CD4-positive, alpha-beta T cell treated with Interleukin-10 for 1 hour (primary cell): ENCODE data around the gene SCYL3.
"Not testable (repeated sequence)": the region's sequence is repeated elsewhere in the genome, so short reads cannot be mapped to it uniquely, and the experiment has no call there.

Experiments used
- DNase-seq: peaks from one replicate; pipeline ENCODE4 v3.0.0-alpha.2; 2020

SCYL3 gene, protein sequence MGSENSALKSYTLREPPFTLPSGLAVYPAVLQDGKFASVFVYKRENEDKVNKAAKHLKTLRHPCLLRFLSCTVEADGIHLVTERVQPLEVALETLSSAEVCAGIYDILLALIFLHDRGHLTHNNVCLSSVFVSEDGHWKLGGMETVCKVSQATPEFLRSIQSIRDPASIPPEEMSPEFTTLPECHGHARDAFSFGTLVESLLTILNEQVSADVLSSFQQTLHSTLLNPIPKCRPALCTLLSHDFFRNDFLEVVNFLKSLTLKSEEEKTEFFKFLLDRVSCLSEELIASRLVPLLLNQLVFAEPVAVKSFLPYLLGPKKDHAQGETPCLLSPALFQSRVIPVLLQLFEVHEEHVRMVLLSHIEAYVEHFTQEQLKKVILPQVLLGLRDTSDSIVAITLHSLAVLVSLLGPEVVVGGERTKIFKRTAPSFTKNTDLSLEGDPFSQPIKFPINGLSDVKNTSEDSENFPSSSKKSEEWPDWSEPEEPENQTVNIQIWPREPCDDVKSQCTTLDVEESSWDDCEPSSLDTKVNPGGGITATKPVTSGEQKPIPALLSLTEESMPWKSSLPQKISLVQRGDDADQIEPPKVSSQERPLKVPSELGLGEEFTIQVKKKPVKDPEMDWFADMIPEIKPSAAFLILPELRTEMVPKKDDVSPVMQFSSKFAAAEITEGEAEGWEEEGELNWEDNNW

DNA sequence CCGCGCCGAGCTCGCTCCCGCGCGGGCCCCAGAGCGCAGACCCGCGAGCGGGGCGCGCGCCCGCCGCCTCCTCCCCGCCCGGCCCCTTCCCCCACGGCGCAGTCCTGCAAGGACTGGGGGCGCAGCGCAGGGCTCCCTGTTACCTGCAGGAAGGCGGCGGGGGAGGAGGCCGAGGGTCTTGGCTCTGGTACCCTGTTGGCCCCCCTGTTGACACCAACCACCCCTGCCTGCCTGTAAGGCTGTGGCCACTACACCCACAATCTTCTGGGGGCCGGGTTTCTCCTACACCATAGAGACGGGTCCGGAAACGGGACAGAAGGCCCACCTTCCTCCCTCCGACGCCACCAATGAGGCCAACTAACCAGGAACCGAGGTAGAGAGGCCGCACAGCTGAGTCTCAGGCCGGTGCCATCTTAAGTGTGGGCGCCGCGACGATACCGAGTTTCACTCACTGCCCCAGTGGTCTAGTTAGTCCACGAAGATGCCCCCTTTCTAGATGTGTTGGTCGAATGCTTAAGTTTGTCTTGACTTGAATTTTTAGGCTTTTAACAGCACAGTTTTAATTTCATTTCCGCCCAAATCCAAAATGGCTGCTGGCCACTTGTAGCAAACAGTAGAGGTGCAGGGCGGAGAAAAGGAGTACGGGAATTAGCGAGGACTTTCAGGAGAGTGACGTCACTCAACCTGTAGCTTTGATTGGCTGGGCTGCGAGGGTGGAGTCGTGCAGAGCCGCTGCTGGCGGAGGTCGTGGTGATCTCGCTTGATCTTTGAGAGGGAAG is at the start of gene SCYL3:
Gene SCYL3, minus strand, starts transcription at position 252 of the 779 bp plus-strand sequence. CDS start 5,056 bp downstream, outside the sequence.
- peak; percentile 96 for DNase-seq

GRCh38 chr1:169941982-169942830 is 48.5 kb upstream of the SCYL3 start:
- no peak for DNase-seq

- DNase-seq: no peak
These were observed 40.5 kb upstream of the SCYL3 start for GRCh38 chr1:169933984-169934725.

DNA sequence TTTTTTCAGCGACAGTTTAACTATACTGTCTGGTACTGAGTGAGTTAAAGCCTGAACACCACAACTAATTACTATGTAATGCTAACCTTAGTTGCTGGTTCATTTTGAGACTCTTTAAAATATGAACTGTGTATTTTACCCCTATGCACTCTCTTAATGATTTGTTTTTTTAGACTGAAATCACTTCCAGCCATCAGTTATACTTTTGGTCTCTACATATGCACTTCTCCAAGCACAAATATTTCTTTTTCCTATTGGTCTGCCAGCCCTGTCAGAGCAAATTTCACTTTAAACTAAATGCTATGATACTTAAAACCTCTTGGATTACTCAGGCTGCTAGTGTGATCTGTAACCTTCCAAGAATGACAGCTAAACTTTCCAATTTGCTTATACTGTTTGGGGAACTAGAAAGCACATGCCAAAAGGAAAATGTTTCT is 38.1 kb upstream of the SCYL3 start:
- DNase-seq: no peak

DNA sequence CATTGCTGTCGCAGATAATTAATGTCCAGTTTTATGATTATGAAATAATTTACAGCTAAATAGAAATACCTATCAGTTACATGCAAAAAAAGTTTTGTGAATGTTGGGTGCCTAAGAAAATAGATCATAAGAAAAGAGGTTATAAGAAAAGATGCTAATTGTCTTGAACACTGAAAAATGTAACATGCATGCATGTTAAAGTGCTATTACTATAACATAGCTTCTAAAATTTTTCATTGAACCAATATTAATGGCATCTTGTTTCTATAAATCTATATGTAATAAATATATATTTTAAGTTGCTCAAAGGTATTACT is 35.5 kb upstream of the SCYL3 start:
- no peak for DNase-seq

- peak; percentile 57 for DNase-seq
These were observed 34.9 kb upstream of the SCYL3 start for GRCh38 chr1:169928438-169929209.

GRCh38 chr1:169925505-169926482 is 32.1 kb upstream of the SCYL3 start:
- peak; percentile 10 for DNase-seq

GRCh38 chr1:169924829-169925228 is 31.1 kb upstream of the SCYL3 start:
- DNase-seq: no peak

DNA sequence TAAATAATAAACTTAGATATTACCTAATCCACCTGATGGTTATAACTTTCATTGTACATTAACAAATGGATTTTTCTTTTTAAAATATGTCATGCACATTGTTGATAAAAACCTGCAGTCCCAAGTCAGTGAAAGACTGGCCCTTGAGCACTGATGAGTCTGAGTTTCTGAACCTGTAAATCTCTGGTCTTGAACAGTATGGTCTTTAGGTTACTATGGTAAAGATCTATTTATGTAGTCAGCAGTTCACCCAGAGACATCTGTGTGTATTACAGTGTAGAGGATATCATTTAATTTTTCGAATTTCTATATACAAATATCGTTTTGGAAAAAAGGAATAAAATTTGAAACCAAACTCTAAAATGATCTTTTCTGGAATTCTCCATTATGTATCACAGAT is 30.4 kb upstream of the SCYL3 start:
- no peak for DNase-seq

GRCh38 chr1:169921080-169921479 is 27.4 kb upstream of the SCYL3 start:
- DNase-seq: no peak

- DNase-seq: no peak
These were observed 25.2 kb upstream of the SCYL3 start for GRCh38 chr1:169918927-169919326.

- not testable (repeated sequence) for DNase-seq
These were observed 24.5 kb upstream of the SCYL3 start for GRCh38 chr1:169918220-169918619.

DNA sequence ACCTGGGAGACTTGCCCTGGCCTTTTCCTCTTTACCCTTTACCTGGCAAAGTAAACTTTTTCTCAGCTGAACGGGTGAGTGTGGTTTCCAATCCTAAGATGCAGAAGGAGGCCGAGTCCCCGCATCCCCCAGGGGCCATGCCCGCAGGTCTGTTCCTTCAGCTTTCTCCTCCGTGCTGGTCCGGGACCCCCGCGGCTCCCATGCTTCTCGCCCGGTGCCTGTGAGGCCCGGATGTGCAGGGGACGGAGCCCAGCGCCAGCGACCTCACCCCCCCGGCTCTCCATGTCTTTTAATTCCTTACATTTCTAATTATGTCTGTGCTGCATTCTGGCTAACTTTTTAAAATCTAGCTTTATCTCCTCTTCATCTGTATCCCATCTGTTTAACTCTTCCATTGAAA is 21.5 kb upstream of the SCYL3 start:
- DNase-seq: no peak

GRCh38 chr1:169914531-169914930 is 20.8 kb upstream of the SCYL3 start:
- DNase-seq: no peak

DNA sequence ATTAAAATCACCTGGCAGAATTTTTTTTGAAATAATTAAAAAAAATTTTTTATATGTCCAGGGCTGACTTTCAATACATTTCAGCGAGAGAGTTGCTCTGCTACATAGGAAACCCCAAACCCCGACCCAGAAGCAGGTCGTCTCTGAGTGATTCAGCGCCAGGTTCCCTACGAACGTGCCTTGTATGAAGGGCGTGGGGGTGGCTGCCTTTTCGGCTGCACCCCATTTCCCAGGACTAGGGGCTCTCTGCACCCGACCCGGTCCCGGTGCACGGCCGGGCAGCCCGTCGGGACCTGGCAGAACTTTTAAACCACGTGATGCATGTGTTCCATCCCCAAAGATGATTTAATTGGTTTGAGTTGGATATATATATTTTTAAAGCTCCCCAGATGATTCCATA is 15.8 kb upstream of the SCYL3 start:
- no peak for DNase-seq

DNA sequence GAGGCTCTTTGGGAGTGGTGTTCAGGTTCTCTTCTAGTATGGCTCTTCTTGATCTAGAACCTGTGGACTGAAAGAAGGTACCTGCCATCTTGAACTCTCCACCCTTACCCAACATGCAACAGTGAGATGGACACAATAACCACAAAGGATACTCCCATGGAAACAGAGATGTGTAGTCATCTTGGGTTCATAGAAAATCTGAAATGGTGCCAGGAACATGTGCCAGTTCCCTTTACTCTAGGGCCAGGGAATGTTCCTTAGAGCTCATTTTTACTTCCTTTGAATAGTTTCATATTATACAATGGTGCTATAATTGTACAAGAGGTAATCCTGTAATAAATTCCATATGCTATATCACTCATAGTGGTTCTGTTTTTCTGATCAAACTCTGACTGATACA is 13.2 kb upstream of the SCYL3 start:
- no peak for DNase-seq

GRCh38 chr1:169904834-169905233 is 11.1 kb upstream of the SCYL3 start:
- no peak for DNase-seq

GRCh38 chr1:169902751-169903150 is 9.1 kb upstream of the SCYL3 start:
- no peak for DNase-seq

- no peak for DNase-seq
These were observed 7.4 kb upstream of the SCYL3 start for GRCh38 chr1:169901115-169901514.

DNA sequence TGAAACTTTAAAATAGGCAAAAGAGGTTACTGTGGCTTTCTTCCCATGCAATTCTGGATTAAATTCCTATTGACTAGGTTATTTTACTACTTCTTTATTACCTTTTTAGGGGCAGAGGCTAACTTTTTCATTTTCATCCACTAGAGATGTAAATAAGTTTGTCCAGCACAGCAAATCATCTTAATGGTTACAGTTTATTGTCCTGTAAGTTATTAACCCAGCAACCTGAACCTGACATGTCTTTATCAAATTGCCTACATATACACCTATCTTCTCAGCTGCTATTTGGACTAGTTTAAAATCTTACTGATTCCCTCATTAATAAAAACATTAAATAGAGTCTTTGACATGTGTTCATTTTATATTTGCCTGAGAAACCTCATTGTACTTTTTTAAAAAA is 6.9 kb upstream of the SCYL3 start:
- no peak for DNase-seq
